ENCODE measurements around the gene ESR2. TPM values are rescaled to one million over a fixed set of nuclear protein-coding genes. Genes with fewer than 3 reads are reported as not detected.
A peak's percentile ranks its signal among the peaks of the same experiment; 100 is the strongest.

ESR2 gene
- total RNA-seq, 1 donor from 2014 or later = under 0.01 TPM

DNA sequence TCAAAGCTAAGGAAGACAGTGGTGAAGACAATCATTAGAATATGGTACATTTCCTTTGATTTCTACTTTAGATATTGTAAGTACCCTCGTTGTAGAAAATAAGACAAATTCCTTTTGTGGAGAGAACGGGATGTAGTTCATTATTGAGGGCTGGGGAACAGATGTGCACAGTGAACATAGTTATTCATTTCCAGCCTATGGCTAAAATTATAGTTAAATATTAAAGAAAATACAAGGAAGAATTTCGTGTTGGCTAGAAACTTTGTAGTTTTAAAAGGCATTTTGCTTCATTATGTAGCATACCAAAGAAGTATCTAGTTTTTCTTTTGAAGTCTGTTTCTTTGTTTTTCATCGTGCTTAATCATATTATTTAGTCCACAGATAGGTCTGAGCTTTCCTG is 201.8 kb downstream of the ESR2 start:
- Histone ChIP-seq H3K27me3 (ENCODE audit: control insufficient read depth, insufficient read depth, low read length) (no peaks in the 10 kb centered on the region), H3K4me3 (ENCODE audit: low read depth, low read length) (no peak overlapping the region), H3K36me3 (ENCODE audit: control insufficient read depth, insufficient read depth, low read length) (no peaks in the 10 kb centered on the region)
- FAIRE-seq (no peak), DNase-seq (ENCODE audit: low read depth) (no peak)
- TF ChIP-seq, protein P1, sequence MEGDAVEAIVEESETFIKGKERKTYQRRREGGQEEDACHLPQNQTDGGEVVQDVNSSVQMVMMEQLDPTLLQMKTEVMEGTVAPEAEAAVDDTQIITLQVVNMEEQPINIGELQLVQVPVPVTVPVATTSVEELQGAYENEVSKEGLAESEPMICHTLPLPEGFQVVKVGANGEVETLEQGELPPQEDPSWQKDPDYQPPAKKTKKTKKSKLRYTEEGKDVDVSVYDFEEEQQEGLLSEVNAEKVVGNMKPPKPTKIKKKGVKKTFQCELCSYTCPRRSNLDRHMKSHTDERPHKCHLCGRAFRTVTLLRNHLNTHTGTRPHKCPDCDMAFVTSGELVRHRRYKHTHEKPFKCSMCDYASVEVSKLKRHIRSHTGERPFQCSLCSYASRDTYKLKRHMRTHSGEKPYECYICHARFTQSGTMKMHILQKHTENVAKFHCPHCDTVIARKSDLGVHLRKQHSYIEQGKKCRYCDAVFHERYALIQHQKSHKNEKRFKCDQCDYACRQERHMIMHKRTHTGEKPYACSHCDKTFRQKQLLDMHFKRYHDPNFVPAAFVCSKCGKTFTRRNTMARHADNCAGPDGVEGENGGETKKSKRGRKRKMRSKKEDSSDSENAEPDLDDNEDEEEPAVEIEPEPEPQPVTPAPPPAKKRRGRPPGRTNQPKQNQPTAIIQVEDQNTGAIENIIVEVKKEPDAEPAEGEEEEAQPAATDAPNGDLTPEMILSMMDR (IDR thresholded peaks at IDR 0.05; ENCODE audit: insufficient read depth, low read length, severe bottlenecking) = no peak

DNA sequence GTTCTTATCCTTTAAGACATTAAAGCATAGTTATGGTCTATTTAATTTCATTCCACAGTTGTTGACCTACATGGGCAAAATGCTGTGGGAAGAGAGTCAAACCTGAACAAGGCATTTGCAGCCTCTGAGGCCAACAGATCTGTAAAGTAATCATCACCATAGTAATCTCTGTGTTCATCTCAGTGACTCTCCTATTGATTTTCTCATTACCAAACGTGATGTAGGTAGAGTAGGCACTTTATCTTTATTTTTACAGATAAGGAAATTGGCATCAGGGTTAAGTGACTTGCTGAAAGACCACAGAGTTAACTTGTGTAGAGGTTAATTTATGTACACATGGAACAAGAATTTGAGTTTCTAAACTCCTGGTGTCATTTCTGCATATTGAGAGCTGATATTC is 203.0 kb downstream of the ESR2 start:
- FAIRE-seq (no peak), DNase-seq (ENCODE audit: low read depth) (no peak)
- Histone ChIP-seq H3K36me3 (ENCODE audit: control insufficient read depth, insufficient read depth, low read length) (no peaks in the 10 kb centered on the region), H3K27me3 (ENCODE audit: control insufficient read depth, insufficient read depth, low read length) (no peaks in the 10 kb centered on the region), H3K4me3 (ENCODE audit: low read depth, low read length) (no peak overlapping the region)
- TF ChIP-seq, protein P1 (IDR thresholded peaks at IDR 0.05; ENCODE audit: insufficient read depth, low read length, severe bottlenecking) = no peak

GRCh38 chr14:64089920-64090319 is 204.3 kb downstream of the ESR2 start:
- Histone ChIP-seq H3K36me3 (ENCODE audit: control insufficient read depth, insufficient read depth, low read length) (no peaks in the 10 kb centered on the region), H3K27me3 (ENCODE audit: control insufficient read depth, insufficient read depth, low read length) (no peaks in the 10 kb centered on the region), H3K4me3 (ENCODE audit: low read depth, low read length) (no peak overlapping the region)
- TF ChIP-seq, protein P1 (IDR thresholded peaks at IDR 0.05; ENCODE audit: insufficient read depth, low read length, severe bottlenecking) = no peak
- DNase-seq (ENCODE audit: low read depth) (peak; percentile 41), FAIRE-seq (no peak)

DNA sequence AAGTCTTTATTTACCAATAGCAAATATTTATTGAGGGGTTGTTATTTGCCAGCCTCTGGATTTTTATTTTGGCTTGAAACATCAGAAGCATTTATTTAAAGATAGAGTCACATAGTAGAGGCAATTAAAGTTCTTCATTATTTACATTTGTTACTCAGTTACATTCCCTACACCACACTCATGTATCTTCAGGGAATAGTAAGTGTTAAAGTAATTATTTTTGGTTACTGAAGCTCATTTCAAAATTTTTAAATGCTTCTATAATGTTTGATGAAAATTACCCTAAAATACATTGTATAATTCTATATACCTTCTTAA is 205.6 kb downstream of the ESR2 start:
- Histone ChIP-seq H3K27me3 (ENCODE audit: control insufficient read depth, insufficient read depth, low read length) (no peaks in the 10 kb centered on the region), H3K4me3 (ENCODE audit: low read depth, low read length) (no peak overlapping the region), H3K36me3 (ENCODE audit: control insufficient read depth, insufficient read depth, low read length) (no peaks in the 10 kb centered on the region)
- FAIRE-seq (no peak), DNase-seq (ENCODE audit: low read depth) (no peak)
- TF ChIP-seq, protein P1 (IDR thresholded peaks at IDR 0.05; ENCODE audit: insufficient read depth, low read length, severe bottlenecking) = no peak

- Histone ChIP-seq H3K4me3 (ENCODE audit: low read depth, low read length) (no peak overlapping the region), H3K36me3 (ENCODE audit: control insufficient read depth, insufficient read depth, low read length) (no peaks in the 10 kb centered on the region), H3K27me3 (ENCODE audit: control insufficient read depth, insufficient read depth, low read length) (no peaks in the 10 kb centered on the region)
- peak; percentile 83 for DNase-seq (ENCODE audit: low read depth)
- TF ChIP-seq, protein P1 (IDR thresholded peaks at IDR 0.05; ENCODE audit: insufficient read depth, low read length, severe bottlenecking) = no peak
- peak; percentile 13 for FAIRE-seq
Observed at GRCh38 chr14:64082837-64083236, 211.3 kb downstream of the ESR2 start.

GRCh38 chr14:64081174-64081746 is 212.9 kb downstream of the ESR2 start:
- TF ChIP-seq, protein P1 (IDR thresholded peaks at IDR 0.05; ENCODE audit: insufficient read depth, low read length, severe bottlenecking) = no peak
- Histone ChIP-seq H3K4me3 (ENCODE audit: low read depth, low read length) (no peak overlapping the region), H3K27me3 (ENCODE audit: control insufficient read depth, insufficient read depth, low read length) (no peaks in the 10 kb centered on the region), H3K36me3 (ENCODE audit: control insufficient read depth, insufficient read depth, low read length) (no peaks in the 10 kb centered on the region)
- DNase-seq (ENCODE audit: low read depth) (peak; percentile 75), FAIRE-seq (no peak)
